B cell (primary cell): ENCODE data around the gene CSNK1A1.

Experiments
- CTCF ChIP-seq: fragments of 200-600 bp; IDR thresholded peaks from one replicate; pipeline ENCODE4 v1.8.0; 2022; ENCODE audit warnings: antibody characterized with exemption, mild to moderate bottlenecking
- EZH2 ChIP-seq: IDR thresholded peaks from 2 replicates; pipeline ENCODE4 v1.6.1; 2012; ENCODE audit warnings: borderline replicate concordance, low read depth, mild to moderate bottlenecking, moderate library complexity, low read length; ENCODE audit not compliant: insufficient read depth, poor library complexity, severe bottlenecking

DNA sequence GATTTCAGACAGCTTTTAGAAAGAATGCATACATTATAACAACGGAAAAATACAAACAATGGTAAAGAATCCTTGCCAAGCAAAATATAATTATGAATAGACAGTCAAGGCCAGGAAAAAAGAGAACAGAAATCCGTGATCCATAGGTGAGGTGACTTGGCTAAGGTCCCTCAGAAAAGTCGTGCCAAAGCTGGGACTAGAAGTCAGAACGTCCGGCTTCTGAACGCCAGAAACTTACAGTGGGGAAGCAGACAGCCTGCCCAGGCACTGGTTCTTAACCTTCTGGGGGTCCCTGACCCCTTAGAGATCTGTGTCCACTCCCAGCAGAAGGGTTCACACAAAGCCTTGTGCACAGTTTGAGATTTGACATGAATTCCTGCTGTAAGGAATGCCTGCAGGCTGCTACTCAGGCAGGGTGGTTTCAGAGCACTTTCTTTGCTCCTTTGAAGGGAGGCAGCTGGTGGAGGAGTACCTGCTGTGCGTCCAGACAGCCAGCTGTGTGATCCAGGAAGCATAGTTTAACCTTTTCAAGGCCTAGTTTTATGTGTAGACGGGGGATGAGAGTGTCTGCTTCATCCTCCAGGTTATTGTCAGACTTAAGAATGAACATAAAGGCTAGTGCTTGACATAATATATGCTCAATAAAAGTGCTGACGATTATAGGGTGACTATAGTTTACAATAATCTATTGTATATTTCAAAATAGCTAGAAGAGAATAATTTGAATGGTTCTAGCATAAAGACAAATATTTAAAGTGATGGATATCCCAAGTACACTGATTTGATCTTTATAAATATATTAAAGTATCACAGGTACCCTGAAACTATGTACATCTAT, 30.9 kb upstream of the CSNK1A1 start:
- TF ChIP-seq CTCF = no peak
- TF ChIP-seq EZH2 = no peak
